HepG2 (cell line): ENCODE data around the gene MYRIP. TPM values are rescaled to one million over a fixed set of nuclear protein-coding genes. Genes with fewer than 3 reads are reported as not detected.

Source experiments
- ATAC-seq: fragments of 200-7000 bp; cut with Tn5 transposase; 3 replicates; pipeline ENCODE4 v1.9.1; 2020; ENCODE audit warnings: mild to moderate bottlenecking, moderate library complexity
- BruUV-seq: library from RNA; stranded (reverse); fragments of 400-500 nt; replicated peaks from 2 replicates; lab custom pipeline; 2021; lab: Mats Ljungman, UMichigan
- CTCF ChIA-PET: fragments of 300-600 bp; formaldehyde crosslinking; extraction: SDS; loops from one replicate; lab custom pipeline; 2021; ENCODE audit warnings: low total read pairs, inconsistent platforms, low intra/inter-chr PET ratio; lab: Yijun Ruan, JAX
- POLR2A ChIA-PET: fragments of 350-600 bp; sonication (Branson Sonifier 250); formaldehyde crosslinking; loops from one replicate; lab custom pipeline; 2020; ENCODE audit warnings: antibody characterized with exemption, inconsistent platforms; lab: Yijun Ruan, JAX
- DNase-seq: peaks from one replicate; pipeline ENCODE4 v3.0.0-alpha.2; 2015; ENCODE audit warnings: low spot score
- FAIRE-seq: peaks from 3 replicates; lab custom pipeline; 2011; peaks lifted over from hg19 to GRCh38; lab: Jason Lieb, UNC
- H2AFZ ChIP-seq: one replicate; pipeline ENCODE4 v1.6.1; 2011; ENCODE audit warnings: low read length, inconsistent platforms
- H3K27ac ChIP-seq: fragments of 300-600 bp; 3 replicates; pipeline ENCODE4 v1.8.0; 2011; ENCODE audit warnings: mixed run types, mild to moderate bottlenecking, mixed read lengths, low read length, inconsistent platforms; ENCODE audit not compliant: insufficient read depth; ENCODE audit errors: extremely low read length
- H3K27me3 ChIP-seq, 2 experiments: fragments of 200-600 bp in 1 of 2; 2 replicates in 1 of 2; 3 replicates in 1 of 2; pipeline versions ENCODE4 v1.6.0 to v1.8.0; 2011; ENCODE audit warnings: low read length in 2 of 2, mild to moderate bottlenecking in 2 of 2, moderate library complexity in 2 of 2, inconsistent platforms in 1 of 2; ENCODE audit not compliant: insufficient read depth in 2 of 2, control insufficient read depth in 1 of 2
- H3K36me3 ChIP-seq, 2 experiments: fragments of 200-600 bp in 1 of 2; replicated peaks in 1 of 2; 2 replicates in 1 of 2; 3 replicates in 1 of 2; pipeline versions ENCODE4 v1.5.1 to v1.8.0; 2011; ENCODE audit warnings: low read length in 2 of 2, inconsistent platforms in 1 of 2; ENCODE audit not compliant: insufficient read depth in 2 of 2, control insufficient read depth in 1 of 2
- H3K4me1 ChIP-seq: 2 replicates; pipeline ENCODE4 v1.5.1; 2012; ENCODE audit warnings: low read length, inconsistent platforms; ENCODE audit not compliant: insufficient read depth
- H3K4me2 ChIP-seq: 2 replicates; pipeline ENCODE4 v1.6.0; 2011; ENCODE audit warnings: low read depth, low read length, inconsistent platforms
- H3K4me3 ChIP-seq, 3 experiments: fragments of 200-600 bp in 1 of 3; sonication (generic), shearing (Covaris generic) in 1 of 3; replicated peaks in 1 of 3; 2 replicates each; pipeline ENCODE4 v1.5.1; 2011 to 2016; ENCODE audit warnings: low read length in 3 of 3, inconsistent platforms in 2 of 3, low read depth in 2 of 3, mild to moderate bottlenecking in 2 of 3, control low read depth in 1 of 3, mixed read lengths in 1 of 3; ENCODE audit not compliant: insufficient read depth in 1 of 3
- H3K79me2 ChIP-seq: one replicate; pipeline ENCODE4 v1.6.1; 2011; ENCODE audit warnings: low read length, inconsistent platforms; ENCODE audit not compliant: insufficient read depth
- H3K9ac ChIP-seq: 2 replicates; pipeline ENCODE4 v1.6.0; 2011; ENCODE audit warnings: mild to moderate bottlenecking, low read depth, low read length, inconsistent platforms; ENCODE audit not compliant: insufficient read depth
- H3K9me3 ChIP-seq: 2 replicates; pipeline ENCODE4 v1.5.1; 2012; ENCODE audit warnings: mild to moderate bottlenecking, low read length
- H4K20me1 ChIP-seq: 2 replicates; pipeline ENCODE4 v1.6.0; 2011; ENCODE audit warnings: inconsistent platforms, mild to moderate bottlenecking, low read length, moderate library complexity; ENCODE audit not compliant: insufficient read depth
- EP300 ChIP-seq, 3 experiments: sonication (generic) in 1 of 3; formaldehyde crosslinking in 1 of 3; IDR thresholded peaks; 2 replicates each; pipeline versions ENCODE4 v1.5.1 to v1.6.1; 2011 to 2020; ENCODE audit warnings: low read depth in 2 of 3, low read length in 2 of 3, borderline replicate concordance in 1 of 3, improper control_type of control experiment in 1 of 3, mild to moderate bottlenecking in 1 of 3, missing genetic modification reagents in 1 of 3, moderate library complexity in 1 of 3
- FOSL2 ChIP-seq: sonication (generic); formaldehyde crosslinking; IDR thresholded peaks from 2 replicates; pipeline ENCODE4 v1.4.0; 2020; ENCODE audit warnings: missing genetic modification reagents
- NFE2 ChIP-seq: sonication (generic); formaldehyde crosslinking; IDR thresholded peaks from 2 replicates; pipeline ENCODE4 v1.4.0; 2020; ENCODE audit warnings: missing genetic modification reagents
- NFE2L2 ChIP-seq: fragments of 150-350 bp; IDR thresholded peaks from 2 replicates; pipeline ENCODE4 v1.6.1; 2014; ENCODE audit warnings: low read length
- RXRB ChIP-seq: IDR thresholded peaks from 2 replicates; pipeline ENCODE4 v1.6.1; 2016; ENCODE audit warnings: borderline replicate concordance, missing genetic modification reagents, missing compliant biosample characterization
- SMYD3 ChIP-seq: sonication (generic); formaldehyde crosslinking; IDR thresholded peaks from 2 replicates; pipeline ENCODE4 v1.8.1; 2023; ENCODE audit warnings: mild to moderate bottlenecking, missing genetic modification reagents
- THYN1 ChIP-seq: sonication (generic); formaldehyde crosslinking; IDR thresholded peaks from 2 replicates; pipeline ENCODE4 v1.8.1; 2023; ENCODE audit warnings: low read depth, mild to moderate bottlenecking, moderate library complexity, missing genetic modification reagents, borderline replicate concordance
- TOPORS ChIP-seq: sonication (generic); formaldehyde crosslinking; IDR thresholded peaks from 2 replicates; pipeline ENCODE4 v1.8.0; 2023; ENCODE audit warnings: mild to moderate bottlenecking, missing genetic modification reagents
- ZBTB21 ChIP-seq: sonication (generic); formaldehyde crosslinking; IDR thresholded peaks from 2 replicates; pipeline ENCODE4 v1.4.0; 2020; ENCODE audit warnings: missing genetic modification reagents
- ZNF264 ChIP-seq: sonication (generic); formaldehyde crosslinking; IDR thresholded peaks from 2 replicates; pipeline ENCODE4 v1.4.0; 2020; ENCODE audit warnings: missing genetic modification reagents
- ZNF607 ChIP-seq: sonication (generic); formaldehyde crosslinking; IDR thresholded peaks from 2 replicates; pipeline ENCODE4 v1.5.1; 2020; ENCODE audit warnings: missing genetic modification reagents, mild to moderate bottlenecking, borderline replicate concordance
- ZNF615 ChIP-seq: sonication (generic); formaldehyde crosslinking; IDR thresholded peaks from 2 replicates; pipeline ENCODE4 v1.5.0; 2020; ENCODE audit warnings: mild to moderate bottlenecking, missing genetic modification reagents, borderline replicate concordance
- ZNF766 ChIP-seq: sonication (generic); formaldehyde crosslinking; IDR thresholded peaks from 2 replicates; pipeline ENCODE4 v1.5.0; 2020; ENCODE audit warnings: missing genetic modification reagents, borderline replicate concordance
- WGBS: methylation state at CpG from one replicate; pipeline ENCODE4 v1.1.6; 2017; ENCODE audit warnings: low lambda C conversion rate; 5-methylcytosine and 5-hydroxymethylcytosine counted together
- in situ Hi-C: cut with HindIII; loops from 2 replicates; pipeline ENCODE4 v1.10.0; 2017; ENCODE audit warnings: low pct_unique_long_range_greater_than_20kb; ENCODE audit not compliant: extremely low pct_ligation_motif_present
- intact Hi-C: fragments of 100-400 bp; cut with micrococcal nuclease; formaldehyde crosslinking; loops from one replicate; pipeline ENCODE4 v1.10.0; 2022; ENCODE audit not compliant: unreplicated experiment
- polyA plus RNA-seq, 8 experiments: library from polyadenylated mRNA; depleted of rRNA in 3 of 8; stranded (reverse) in 7 of 8; unstranded in 1 of 8; fragments of >200 nt; fragmentation: Illumina TruSeq in 4 of 8; extraction: Trizol in 4 of 8; gene quantifications; 2 replicates each; pipeline versions ENCODE4 v1.2.1 to v1.2.3, GENCODE V29; 2011 to 2016; ENCODE audit warnings: low read depth in 4 of 8, missing spikeins in 1 of 8, mixed read lengths in 1 of 8; ENCODE audit not compliant: insufficient read depth in 1 of 8
- total RNA-seq, 5 experiments: library from RNA; depleted of rRNA; stranded (reverse); fragments of >200 nt; fragmentation: Illumina TruSeq; extraction: Trizol; gene quantifications; 2 replicates each; pipeline ENCODE4 v1.2.3, GENCODE V29; 2016; ENCODE audit warnings: low read depth in 1 of 5

MYRIP gene
- total and polyA plus RNA-seq, 2 of the 13 experiments (the other 11 are each of a cell fraction or from before 2014, with no cell fraction given), result 0.64 to 0.84 TPM

GRCh38 chr3:40299721-40300335, 490.4 kb downstream of the MYRIP start:
- no peak for DNase-seq
- intact Hi-C loops, result loop anchor here (10.0 kb wide), 1 partner anchor 385 kb away; no protein-coding TSS in a partner anchor
- ChIA-PET POLR2A (interaction anchor here (2.3 kb wide), 1 partner anchor 9 kb away, joined by 7 read pairs; no protein-coding TSS in a partner anchor), CTCF (no interaction called here)
- no TSS peak for BruUV-seq
- Histone ChIP-seq H3K36me3 (no peaks in the 10 kb centered on the region), H4K20me1 (no peaks in the 10 kb centered on the region), H3K4me2 (no peak overlapping the region), H3K9ac (no peak overlapping the region), H3K4me3 (no peak overlapping the region), H3K9me3 (no peaks in the 10 kb centered on the region), H3K79me2 (no peaks in the 10 kb centered on the region), H3K27me3 (no peaks in the 10 kb centered on the region), H3K27ac (no peak overlapping the region), H3K4me1 (peaks cover 6% of the 10 kb centered on the region; the same call in 1 of the 2 replicates), H2AFZ (no peak overlapping the region)
- in situ Hi-C loops, result no loop called here
- TF ChIP-seq NFE2 (peak; percentile 78; the same call in 1 of the 2 replicates), NFE2L2 (peak; percentile 86), EP300 (IDR thresholded peaks at IDR 0.05; ENCODE audit: low read depth in 2 of 2, low read length in 2 of 2) (peak in 1 of 2 experiments; percentile 10; a peak in 1 of 4 replicates), EP300 (CRISPR knock-in tag; IDR thresholded peaks at IDR 0.05; ENCODE audit: borderline replicate concordance) (no peak), SMYD3 (CRISPR knock-in tag) (no peak), FOSL2 (CRISPR knock-in tag) (peak; percentile 46; the same call in 1 of the 2 replicates)
- no peak for FAIRE-seq
- no peak for ATAC-seq
- 75% methylated on average over 3 of the region's 3 CpGs for WGBS

DNA sequence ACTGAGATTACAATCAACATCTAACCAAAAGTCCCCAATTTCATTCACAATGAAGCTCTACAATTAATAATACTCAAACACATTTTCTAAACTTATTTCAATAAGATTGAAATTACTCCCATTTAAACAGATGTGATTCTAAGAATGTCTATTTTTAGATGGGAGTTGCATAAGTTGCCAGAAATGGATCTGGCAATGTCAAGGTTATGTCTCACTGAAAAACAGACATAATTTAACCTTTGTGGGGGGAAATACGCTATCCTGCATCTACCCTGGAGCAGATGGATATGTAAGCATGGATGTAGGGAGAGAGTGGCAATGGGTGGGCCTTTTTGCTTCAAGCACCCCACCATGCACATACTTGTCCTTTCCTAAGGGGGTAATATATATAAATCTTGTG, 493.4 kb downstream of the MYRIP start:
- Histone ChIP-seq H3K4me2 (no peak overlapping the region), H3K4me1 (peaks cover 6% of the 10 kb centered on the region; the same call in 1 of the 2 replicates), H3K27ac (no peak overlapping the region), H3K9me3 (no peaks in the 10 kb centered on the region), H3K79me2 (no peaks in the 10 kb centered on the region), H3K27me3 (no peaks in the 10 kb centered on the region), H3K4me3 (no peak overlapping the region), H2AFZ (no peak overlapping the region), H3K9ac (no peak overlapping the region), H4K20me1 (no peaks in the 10 kb centered on the region), H3K36me3 (no peaks in the 10 kb centered on the region)
- BruUV-seq, result no TSS peak
- no peak for DNase-seq
- in situ Hi-C loops, result no loop called here
- 79% methylated on average over 1 of the region's 1 CpG for WGBS
- ChIA-PET CTCF (no interaction called here), POLR2A (no interaction called here)
- no peak for ATAC-seq
- no peak for FAIRE-seq
- intact Hi-C loops, result no loop called here
- TF ChIP-seq RXRB, result no peak
- no peak for TF ChIP-seq THYN1 (CRISPR knock-in tag)
- TF ChIP-seq TOPORS (CRISPR knock-in tag), result no peak
- TF ChIP-seq ZNF264 (CRISPR knock-in tag), result no peak
- TF ChIP-seq ZBTB21 (CRISPR knock-in tag), result no peak
- no peak for TF ChIP-seq ZNF607 (CRISPR knock-in tag)
- no peak for TF ChIP-seq ZNF766 (CRISPR knock-in tag)
- TF ChIP-seq ZNF615, result no peak
